ENCODE data around the gene PASK. TPM values are rescaled to one million over a fixed set of nuclear protein-coding genes. Genes with fewer than 3 reads are reported as not detected.

PASK gene
- total and polyA plus RNA-seq, 7 experiments from 2014 or later: 15.0 to 160 (median 78.3) TPM

DNA sequence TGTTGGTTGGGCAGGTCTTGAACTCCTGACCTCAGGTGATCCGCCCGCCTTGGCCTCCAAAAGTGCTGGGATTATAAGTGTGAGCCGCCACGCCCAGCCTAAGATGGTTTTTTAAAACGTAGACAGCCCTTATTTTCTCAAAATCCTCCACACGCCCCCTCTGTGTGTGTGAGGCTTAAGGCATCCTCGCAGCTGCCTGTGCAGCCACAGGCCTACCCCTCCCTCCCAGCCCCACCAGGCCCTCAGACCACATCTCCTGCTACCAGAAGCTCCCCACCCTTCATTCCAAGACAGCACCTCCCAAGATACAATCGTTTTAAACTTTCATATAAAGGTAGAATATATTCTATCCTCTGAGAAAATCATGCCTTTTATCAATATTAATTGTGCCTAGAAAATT is 44.0 kb upstream of the PASK start:
- Histone ChIP-seq H3K27me3 (ENCODE audit: control insufficient read depth in 2 of 2, insufficient read depth in 2 of 2, low read length in 2 of 2) (no peaks in the 10 kb centered on the region), H3K9me3 (ENCODE audit: control insufficient read depth in 2 of 3, low read length in 3 of 3) (no peaks in the 10 kb centered on the region), H3K36me3 (ENCODE audit: control insufficient read depth in 2 of 3, insufficient read depth in 3 of 3, low read length in 3 of 3) (no peaks in the 10 kb centered on the region), H3K27ac (ENCODE audit: low read depth, low read length) (no peak overlapping the region), H3K4me1 (ENCODE audit: control insufficient read depth in 2 of 2, insufficient read depth in 2 of 2, low read length in 2 of 2) (no peaks in the 10 kb centered on the region), H3K4me3 (ENCODE audit: low read length) (no peak overlapping the region)
- H3K4me3 Mint-ChIP-seq: no peak overlapping the region
- no peaks in the 10 kb centered on the region for H3K9me3 Mint-ChIP-seq
- intact Hi-C loops (cut with micrococcal nuclease): no loop called here
- no peak for DNase-seq
- POLR2A ChIA-PET: no interaction called here
- CTCF ChIA-PET: no interaction called here
- no peaks in the 10 kb centered on the region for H3K36me3 Mint-ChIP-seq
- ATAC-seq: no peak
- H3K4me1 Mint-ChIP-seq: no peaks in the 10 kb centered on the region
- H3K27ac Mint-ChIP-seq: no peak overlapping the region
- no peaks in the 10 kb centered on the region for H3K27me3 Mint-ChIP-seq

DNA sequence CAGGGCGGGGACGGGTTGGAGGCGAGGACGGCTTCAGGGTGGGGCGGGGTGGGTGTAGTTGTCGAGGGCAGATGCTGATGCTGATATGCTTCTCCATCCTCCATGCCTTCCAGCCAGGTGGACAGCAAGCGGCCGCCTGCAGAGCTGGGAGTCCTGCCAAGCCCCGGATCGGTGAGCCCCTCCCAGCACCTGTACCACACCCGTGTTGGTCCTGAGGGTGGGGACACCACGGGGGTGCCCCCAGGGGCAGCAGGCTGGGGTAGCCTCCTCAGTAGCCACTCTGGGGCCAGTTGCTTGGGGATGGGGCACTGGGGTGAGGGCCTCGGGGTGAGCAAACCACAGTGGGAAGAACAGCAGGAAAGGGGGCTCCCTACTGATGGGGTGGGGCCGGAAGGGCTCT is 41.8 kb upstream of the PASK start:
- Mint-ChIP-seq H3K9me3 (no peaks in the 10 kb centered on the region), H3K4me1 (no peaks in the 10 kb centered on the region), H3K36me3 (no peaks in the 10 kb centered on the region), H3K4me3 (no peak overlapping the region), H3K27ac (no peak overlapping the region), H3K27me3 (no peaks in the 10 kb centered on the region)
- H3K4me3 ChIP-seq (ENCODE audit: low read length): no peak overlapping the region
- no peaks in the 10 kb centered on the region for H3K36me3 ChIP-seq (ENCODE audit: control insufficient read depth in 2 of 3, insufficient read depth in 3 of 3, low read length in 3 of 3)
- no peaks in the 10 kb centered on the region for H3K4me1 ChIP-seq (ENCODE audit: control insufficient read depth in 2 of 2, insufficient read depth in 2 of 2, low read length in 2 of 2)
- intact Hi-C loops (cut with micrococcal nuclease): no loop called here
- no peak overlapping the region for H3K27ac ChIP-seq (ENCODE audit: low read depth, low read length)
- ChIA-PET POLR2A (no interaction called here), CTCF (no interaction called here)
- ATAC-seq: no peak
- no peak for DNase-seq
- no peaks in the 10 kb centered on the region for H3K9me3 ChIP-seq (ENCODE audit: control insufficient read depth in 2 of 3, low read length in 3 of 3)
- no peaks in the 10 kb centered on the region for H3K27me3 ChIP-seq (ENCODE audit: control insufficient read depth in 2 of 2, insufficient read depth in 2 of 2, low read length in 2 of 2)

DNA sequence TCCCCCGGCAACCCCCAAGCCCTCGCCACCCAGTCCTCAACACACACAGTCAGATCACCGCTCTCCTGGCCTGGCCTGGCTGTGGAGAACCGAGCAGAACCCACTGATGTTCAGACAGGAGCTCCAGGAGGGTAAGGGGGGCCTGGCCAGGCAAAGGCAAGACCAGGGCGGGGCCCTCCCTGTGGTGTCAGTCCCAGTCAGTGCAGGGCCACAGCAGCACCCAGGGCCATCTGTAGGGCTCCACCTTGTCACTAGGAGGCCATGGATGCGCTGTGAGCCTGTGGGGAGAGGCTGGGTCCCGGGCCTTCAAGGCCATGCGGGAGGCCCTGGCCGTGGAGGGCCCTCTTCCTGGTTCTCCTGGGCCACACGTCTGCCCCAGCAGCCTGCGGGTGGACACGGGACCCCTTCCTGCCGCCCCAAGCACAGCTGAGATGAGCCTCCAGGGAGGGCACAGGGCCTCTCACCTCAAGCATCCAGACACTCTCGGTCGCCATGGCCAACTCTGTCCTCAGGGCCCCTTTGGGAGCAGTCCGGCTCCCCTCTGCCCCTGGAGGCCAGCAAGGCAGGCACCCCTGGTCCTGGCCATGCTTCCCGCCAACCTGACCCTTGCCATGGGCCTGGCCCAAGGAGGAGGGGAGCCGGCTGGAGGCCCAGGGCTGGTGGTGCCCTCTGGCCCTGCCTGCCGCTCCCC is 41.2 kb upstream of the PASK start:
- ChIA-PET CTCF (no interaction called here), POLR2A (no interaction called here)
- H3K27ac Mint-ChIP-seq: no peak overlapping the region
- intact Hi-C loops (cut with micrococcal nuclease): no loop called here
- H3K4me3 Mint-ChIP-seq: no peak overlapping the region
- no peaks in the 10 kb centered on the region for H3K4me1 ChIP-seq (ENCODE audit: control insufficient read depth in 2 of 2, insufficient read depth in 2 of 2, low read length in 2 of 2)
- no peaks in the 10 kb centered on the region for H3K36me3 Mint-ChIP-seq
- H3K4me1 Mint-ChIP-seq: no peaks in the 10 kb centered on the region
- H3K4me3 ChIP-seq (ENCODE audit: low read length): no peak overlapping the region
- H3K27ac ChIP-seq (ENCODE audit: low read depth, low read length): no peak overlapping the region
- H3K9me3 ChIP-seq (ENCODE audit: control insufficient read depth in 2 of 3, low read length in 3 of 3): no peaks in the 10 kb centered on the region
- ATAC-seq (peak; percentile 17), DNase-seq (no peak)
- H3K9me3 Mint-ChIP-seq: no peaks in the 10 kb centered on the region
- H3K27me3 Mint-ChIP-seq: no peaks in the 10 kb centered on the region
- no peaks in the 10 kb centered on the region for H3K27me3 ChIP-seq (ENCODE audit: control insufficient read depth in 2 of 2, insufficient read depth in 2 of 2, low read length in 2 of 2)
- no peaks in the 10 kb centered on the region for H3K36me3 ChIP-seq (ENCODE audit: control insufficient read depth in 2 of 3, insufficient read depth in 3 of 3, low read length in 3 of 3)

DNA sequence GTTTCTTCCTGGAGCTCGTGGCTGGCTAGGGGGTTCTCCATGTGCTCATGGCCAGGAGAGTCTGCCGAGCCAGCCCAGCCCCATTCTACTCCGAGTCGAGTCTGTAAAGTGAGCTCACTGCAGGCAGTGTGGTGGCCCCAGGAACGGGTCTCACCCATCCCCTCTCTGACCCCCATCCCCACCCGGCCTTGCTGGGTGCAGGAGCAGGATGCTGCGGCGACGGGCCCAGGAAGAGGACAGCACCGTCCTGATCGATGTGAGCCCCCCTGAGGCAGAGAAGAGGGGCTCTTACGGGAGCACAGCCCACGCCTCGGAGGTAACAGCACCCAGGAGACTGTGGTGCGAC is 40.6 kb upstream of the PASK start:
- Histone ChIP-seq H3K4me3 (ENCODE audit: low read length) (no peak overlapping the region), H3K27ac (ENCODE audit: low read depth, low read length) (no peak overlapping the region), H3K36me3 (ENCODE audit: control insufficient read depth in 2 of 3, insufficient read depth in 3 of 3, low read length in 3 of 3) (no peaks in the 10 kb centered on the region), H3K4me1 (ENCODE audit: control insufficient read depth in 2 of 2, insufficient read depth in 2 of 2, low read length in 2 of 2) (no peaks in the 10 kb centered on the region), H3K27me3 (ENCODE audit: control insufficient read depth in 2 of 2, insufficient read depth in 2 of 2, low read length in 2 of 2) (no peaks in the 10 kb centered on the region), H3K9me3 (ENCODE audit: control insufficient read depth in 2 of 3, low read length in 3 of 3) (no peaks in the 10 kb centered on the region)
- ATAC-seq (no peak), DNase-seq (no peak)
- H3K9me3 Mint-ChIP-seq: no peaks in the 10 kb centered on the region
- H3K27me3 Mint-ChIP-seq: no peaks in the 10 kb centered on the region
- intact Hi-C loops (cut with micrococcal nuclease): no loop called here
- no peak overlapping the region for H3K27ac Mint-ChIP-seq
- no peaks in the 10 kb centered on the region for H3K36me3 Mint-ChIP-seq
- ChIA-PET CTCF (no interaction called here), POLR2A (no interaction called here)
- no peak overlapping the region for H3K4me3 Mint-ChIP-seq
- no peaks in the 10 kb centered on the region for H3K4me1 Mint-ChIP-seq

DNA sequence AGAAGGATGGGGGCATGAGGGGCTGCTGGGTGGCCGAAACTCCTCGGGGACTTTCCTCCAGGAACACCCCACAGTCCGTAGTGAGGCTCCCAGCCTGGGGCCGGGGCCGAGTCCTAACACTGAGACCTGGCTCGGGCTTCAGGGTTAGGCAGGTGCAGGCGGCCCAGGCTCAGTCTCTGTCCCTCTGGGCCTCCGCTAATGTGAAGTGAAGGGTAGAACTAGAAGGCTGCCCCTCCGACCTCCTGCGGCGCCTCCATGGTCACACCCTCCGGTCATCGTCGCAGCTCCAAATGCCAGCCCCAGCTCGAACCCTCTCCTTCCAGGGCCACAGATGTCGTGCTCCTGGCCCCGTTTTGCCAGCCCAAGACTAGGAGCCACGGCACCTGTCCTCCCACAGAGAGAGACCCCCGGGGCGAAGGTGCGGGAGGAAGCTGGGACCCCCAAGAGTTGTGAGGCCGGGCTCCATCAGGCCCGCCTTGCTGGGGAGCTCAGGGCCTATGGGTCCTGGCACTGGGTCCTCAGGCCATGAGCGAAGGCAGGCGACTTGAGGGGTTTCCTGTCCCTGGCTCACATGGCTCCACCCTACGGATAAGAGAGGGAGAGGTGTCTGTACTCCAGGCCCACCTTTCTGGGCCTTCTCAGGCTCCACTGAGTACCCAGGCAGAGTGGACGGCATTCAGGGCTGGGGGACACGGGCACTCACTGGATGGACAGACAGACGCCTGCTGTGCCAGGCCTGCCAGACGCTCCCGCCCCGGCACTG is 40.0 kb upstream of the PASK start:
- POLR2A ChIA-PET: no interaction called here
- no peaks in the 10 kb centered on the region for H3K27me3 ChIP-seq (ENCODE audit: control insufficient read depth in 2 of 2, insufficient read depth in 2 of 2, low read length in 2 of 2)
- no peaks in the 10 kb centered on the region for H3K9me3 Mint-ChIP-seq
- H3K36me3 ChIP-seq (ENCODE audit: control insufficient read depth in 2 of 3, insufficient read depth in 3 of 3, low read length in 3 of 3): no peaks in the 10 kb centered on the region
- no peak for DNase-seq
- intact Hi-C loops (cut with micrococcal nuclease): no loop called here
- H3K4me3 Mint-ChIP-seq: no peak overlapping the region
- H3K4me1 ChIP-seq (ENCODE audit: control insufficient read depth in 2 of 2, insufficient read depth in 2 of 2, low read length in 2 of 2): no peaks in the 10 kb centered on the region
- no peak overlapping the region for H3K4me3 ChIP-seq (ENCODE audit: low read length)
- no peak overlapping the region for H3K27ac Mint-ChIP-seq
- CTCF ChIA-PET: no interaction called here
- no peaks in the 10 kb centered on the region for H3K36me3 Mint-ChIP-seq
- no peaks in the 10 kb centered on the region for H3K9me3 ChIP-seq (ENCODE audit: control insufficient read depth in 2 of 3, low read length in 3 of 3)
- ATAC-seq: no peak
- no peaks in the 10 kb centered on the region for H3K4me1 Mint-ChIP-seq
- H3K27me3 Mint-ChIP-seq: no peaks in the 10 kb centered on the region
- H3K27ac ChIP-seq (ENCODE audit: low read depth, low read length): no peak overlapping the region

DNA sequence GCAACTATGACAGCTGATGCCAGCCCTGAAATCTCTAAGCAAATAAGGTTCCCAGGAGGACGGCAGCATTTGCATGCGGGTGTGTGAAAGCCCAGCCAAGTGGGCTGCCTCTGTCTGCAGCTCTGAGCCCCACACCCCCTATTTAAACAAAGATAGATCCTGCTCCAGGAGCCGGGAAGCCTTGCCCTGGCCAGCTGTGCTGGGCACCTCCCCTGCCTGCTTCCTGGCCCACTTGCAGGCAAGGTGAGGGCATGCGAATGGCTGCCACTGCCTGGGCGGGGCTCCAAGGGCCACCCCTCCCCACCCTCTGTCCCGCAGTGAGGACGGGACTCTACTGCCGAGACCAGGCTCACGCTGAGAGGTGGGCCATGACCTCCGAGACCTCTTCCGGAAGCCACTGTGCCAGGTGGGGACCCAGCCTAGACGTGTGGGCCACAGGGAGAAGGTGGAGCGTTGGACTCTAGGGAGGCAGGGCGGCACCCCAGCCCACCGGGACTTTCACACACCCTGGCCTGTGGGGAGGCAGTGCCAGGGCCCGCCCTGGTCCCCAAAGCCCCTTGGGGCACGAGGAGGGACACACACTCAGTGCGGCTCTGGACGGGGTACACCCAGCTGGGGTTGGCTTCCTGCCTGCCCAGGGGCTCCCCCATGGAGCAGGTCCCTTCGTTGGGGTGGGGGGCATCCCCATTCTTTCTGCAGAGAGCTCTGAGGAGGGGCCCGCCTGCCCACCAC is 39.3 kb upstream of the PASK start, which contains the start of gene ANO7:
ANO7 (plus strand) TSS at position 317 of the 732 bp plus-strand sequence. CDS start 1,387 bp downstream, outside the sequence.
- peaks cover 0 to 2% (median 0%) of the 10 kb centered on the region in 3 experiments for H3K36me3 ChIP-seq (ENCODE audit: control insufficient read depth in 2 of 3, insufficient read depth in 3 of 3, low read length in 3 of 3)
- H3K36me3 Mint-ChIP-seq: peaks cover 0 to 2% (median 0%) of the 10 kb centered on the region in 5 donors
- no peak within 1 kb of the TSS for H3K4me3 ChIP-seq (ENCODE audit: low read length)
- H3K9me3 ChIP-seq (ENCODE audit: control insufficient read depth in 2 of 3, low read length in 3 of 3): no peaks in the 10 kb centered on the region
- no peaks in the 10 kb centered on the region for H3K4me1 ChIP-seq (ENCODE audit: control insufficient read depth in 2 of 2, insufficient read depth in 2 of 2, low read length in 2 of 2)
- no peak for ATAC-seq
- H3K4me3 Mint-ChIP-seq: no peak within 1 kb of the TSS
- no peaks in the 10 kb centered on the region for H3K4me1 Mint-ChIP-seq
- no peak within 1 kb of the TSS for H3K27ac ChIP-seq (ENCODE audit: low read depth, low read length)
- intact Hi-C loops (cut with micrococcal nuclease): no loop called here
- no peaks in the 10 kb centered on the region for H3K27me3 ChIP-seq (ENCODE audit: control insufficient read depth in 2 of 2, insufficient read depth in 2 of 2, low read length in 2 of 2)
- no peak within 1 kb of the TSS for H3K27ac Mint-ChIP-seq
- DNase-seq: no peak
- ChIA-PET POLR2A (no interaction called here), CTCF (no interaction called here)
- no peaks in the 10 kb centered on the region for H3K9me3 Mint-ChIP-seq
- H3K27me3 Mint-ChIP-seq: no peaks in the 10 kb centered on the region
